H1 (cell line): ENCODE measurements around the gene GFI1B. TPM values are rescaled to one million over a fixed set of nuclear protein-coding genes. Genes with fewer than 3 reads are reported as not detected.

Source experiments
- CBX5 ChIP-seq: fragments of 300-800, 300-1000 bp; sonication (generic); IDR thresholded peaks from 2 replicates; pipeline ENCODE4 v1.7.1; 2016; ENCODE audit warnings: antibody characterized with exemption, low read length, low read depth
- CHD7 ChIP-seq: fragments of 300-600 bp; sonication (generic); IDR thresholded peaks from 2 replicates; pipeline ENCODE4 v1.7.1; 2012; ENCODE audit warnings: low read length, moderate library complexity, mild to moderate bottlenecking, inconsistent platforms; ENCODE audit not compliant: insufficient replicate concordance
- E2F6 ChIP-seq: IDR thresholded peaks from 2 replicates; pipeline ENCODE4 v1.6.1; 2012; ENCODE audit warnings: inconsistent platforms
- JUN ChIP-seq: IDR thresholded peaks from 2 replicates; pipeline ENCODE4 v1.6.1; 2011; ENCODE audit warnings: low read depth, mild to moderate bottlenecking, improper control_type of control experiment, low read length
- polyA plus RNA-seq, 7 experiments: library from polyadenylated mRNA; depleted of rRNA in 3 of 7; stranded (reverse) in 5 of 7; unstranded in 2 of 7; fragments of >200 nt in 5 of 7; fragments of 200-250 nt in 2 of 7; gene quantifications; 1 replicate in 5 of 7; 2 replicates in 1 of 7; 4 replicates in 1 of 7; pipeline versions ENCODE4 v1.2.1 to v1.2.3, GENCODE V29; 2011 to 2013; ENCODE audit warnings: missing spikeins in 2 of 7, mixed read lengths in 2 of 7
- total RNA-seq: library from RNA; stranded (reverse); fragmentation: NEBNext Ultra II Directional; extraction: Animal tissue kit (Norgen Biotek cat#: 25700); gene quantifications from 2 replicates; pipeline ENCODE4 v1.2.1, GENCODE V29; 2021

The GFI1B gene
- total and polyA plus RNA-seq, 2 of the 8 experiments (the other 6 are each of a cell fraction or from before 2014, with no cell fraction given), result 0.09 to 0.11 TPM

- no peak for TF ChIP-seq CHD7
- TF ChIP-seq E2F6, result no peak
- TF ChIP-seq CBX5, result no peak
- TF ChIP-seq JUN, result no peak
- TF ChIP-seq, all 59 proteins: peak for 0
Measured at GRCh38 chr9:132955123-132955522, 23.4 kb upstream of the GFI1B start (continued).
